DND-41 (cell line): Measurements from ENCODE around the gene KRT86.

Experiments
- EZH2 ChIP-seq: IDR thresholded peaks from 3 replicates; pipeline ENCODE4 v1.6.1; 2012; ENCODE audit warnings: borderline replicate concordance, low read depth, mild to moderate bottlenecking, moderate library complexity, low read length, inconsistent platforms; ENCODE audit not compliant: severe bottlenecking
- TF ChIP-seq, protein P1 (sequence below): IDR thresholded peaks from 2 replicates; pipeline ENCODE4 v1.5.1; 2012; ENCODE audit warnings: borderline replicate concordance, low read length, moderate library complexity, mild to moderate bottlenecking; ENCODE audit not compliant: poor library complexity, severe bottlenecking; ENCODE audit errors: extremely low read depth

DNA sequence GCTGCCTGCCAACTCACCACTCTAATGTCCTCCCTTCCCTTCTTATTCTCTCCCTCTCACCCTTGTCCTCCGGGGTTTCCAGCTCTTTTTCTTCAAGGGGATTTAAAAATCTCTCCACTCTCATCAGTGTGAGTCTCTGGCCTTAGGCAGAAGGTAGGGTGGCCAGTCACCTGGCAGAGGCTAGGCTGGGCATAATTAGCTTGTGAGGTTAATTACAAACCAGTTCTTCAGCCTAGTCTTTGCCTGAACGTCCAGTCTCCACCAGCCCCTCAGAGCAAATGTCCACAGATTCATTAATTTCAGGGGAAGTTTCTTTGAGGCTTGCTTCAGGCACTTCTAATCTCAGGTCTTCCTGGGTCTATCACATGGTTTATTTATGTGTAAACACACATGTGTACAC, 34.7 kb upstream of the KRT86 start:
- TF ChIP-seq, protein P1, sequence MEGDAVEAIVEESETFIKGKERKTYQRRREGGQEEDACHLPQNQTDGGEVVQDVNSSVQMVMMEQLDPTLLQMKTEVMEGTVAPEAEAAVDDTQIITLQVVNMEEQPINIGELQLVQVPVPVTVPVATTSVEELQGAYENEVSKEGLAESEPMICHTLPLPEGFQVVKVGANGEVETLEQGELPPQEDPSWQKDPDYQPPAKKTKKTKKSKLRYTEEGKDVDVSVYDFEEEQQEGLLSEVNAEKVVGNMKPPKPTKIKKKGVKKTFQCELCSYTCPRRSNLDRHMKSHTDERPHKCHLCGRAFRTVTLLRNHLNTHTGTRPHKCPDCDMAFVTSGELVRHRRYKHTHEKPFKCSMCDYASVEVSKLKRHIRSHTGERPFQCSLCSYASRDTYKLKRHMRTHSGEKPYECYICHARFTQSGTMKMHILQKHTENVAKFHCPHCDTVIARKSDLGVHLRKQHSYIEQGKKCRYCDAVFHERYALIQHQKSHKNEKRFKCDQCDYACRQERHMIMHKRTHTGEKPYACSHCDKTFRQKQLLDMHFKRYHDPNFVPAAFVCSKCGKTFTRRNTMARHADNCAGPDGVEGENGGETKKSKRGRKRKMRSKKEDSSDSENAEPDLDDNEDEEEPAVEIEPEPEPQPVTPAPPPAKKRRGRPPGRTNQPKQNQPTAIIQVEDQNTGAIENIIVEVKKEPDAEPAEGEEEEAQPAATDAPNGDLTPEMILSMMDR, result no peak
- TF ChIP-seq EZH2, result no peak
